Neural progenitor cell (in vitro differentiated cells): ENCODE data around the gene PFKFB4. TPM values are rescaled to one million over a fixed set of nuclear protein-coding genes. Genes with fewer than 3 reads are reported as not detected.

Experiments
- DNase-seq: peaks from one replicate; pipeline ENCODE4 v3.0.0-alpha.2; 2016; ENCODE audit warnings: low spot score
- H2AFZ ChIP-seq: fragments of 200-600 bp; sonication (generic); replicated peaks from 2 replicates; pipeline ENCODE4 v1.6.1; 2016; ENCODE audit warnings: antibody characterized with exemption
- H3F3A ChIP-seq: fragments of 200-600 bp; sonication (generic); 2 replicates; pipeline ENCODE4 v1.6.1; 2016; ENCODE audit warnings: antibody characterized with exemption, low read depth
- H3K27ac ChIP-seq: fragments of 200-600 bp; sonication (generic); 2 replicates; pipeline ENCODE4 v1.5.1; 2016; ENCODE audit warnings: mild to moderate bottlenecking
- H3K27me3 ChIP-seq: fragments of 200-600 bp; sonication (generic); 2 replicates; pipeline ENCODE4 v1.6.1; 2016; ENCODE audit warnings: mild to moderate bottlenecking, moderate library complexity
- H3K36me3 ChIP-seq: fragments of 200-600 bp; sonication (generic); 2 replicates; pipeline ENCODE4 v1.5.1; 2016
- H3K4me1 ChIP-seq: fragments of 200-600 bp; sonication (generic); 2 replicates; pipeline ENCODE4 v1.6.1; 2016; ENCODE audit warnings: mixed run types
- H3K4me2 ChIP-seq: fragments of 200-600 bp; sonication (generic); 2 replicates; pipeline ENCODE4 v1.6.1; 2016
- H3K4me3 ChIP-seq: fragments of 200-600 bp; sonication (generic); 2 replicates; pipeline ENCODE4 v1.5.1; 2016
- H3K79me2 ChIP-seq: fragments of 200-600 bp; sonication (generic); 2 replicates; pipeline ENCODE4 v1.6.1; 2016; ENCODE audit warnings: low read depth
- H3K9ac ChIP-seq: fragments of 200-600 bp; sonication (generic); 2 replicates; pipeline ENCODE4 v1.6.1; 2016
- H3K9me3 ChIP-seq: fragments of 200-600 bp; sonication (generic); 2 replicates; pipeline ENCODE4 v1.5.1; 2016; ENCODE audit warnings: low read depth
- H4K20me1 ChIP-seq: fragments of 200-600 bp; sonication (generic); 2 replicates; pipeline ENCODE4 v1.6.1; 2016; ENCODE audit warnings: low read depth
- H3K27ac Mint-ChIP-seq: 3 replicates; pipeline ENCODE4 v1.8.0; 2021; ENCODE audit warnings: mixed read lengths
- H3K27me3 Mint-ChIP-seq: 2 replicates; pipeline ENCODE4 v1.8.0; 2022; ENCODE audit warnings: low read depth, mild to moderate bottlenecking, inconsistent platforms, moderate library complexity, mixed read lengths; ENCODE audit not compliant: insufficient read depth
- H3K36me3 Mint-ChIP-seq: 3 replicates; pipeline ENCODE4 v1.8.0; 2021; ENCODE audit warnings: mixed read lengths
- H3K4me1 Mint-ChIP-seq: 3 replicates; pipeline ENCODE4 v1.8.0; 2021; ENCODE audit warnings: mixed read lengths
- H3K4me3 Mint-ChIP-seq: 3 replicates; pipeline ENCODE4 v1.8.0; 2021; ENCODE audit warnings: mild to moderate bottlenecking, moderate library complexity, mixed read lengths
- H3K9me3 Mint-ChIP-seq: 3 replicates; pipeline ENCODE4 v1.8.0; 2020; ENCODE audit warnings: mixed read lengths
- EZH2 ChIP-seq: fragments of 200-600 bp; sonication (generic); IDR thresholded peaks from 2 replicates; pipeline ENCODE4 v1.6.1; 2017; ENCODE audit warnings: antibody characterized with exemption, mild to moderate bottlenecking, moderate library complexity
- EZH2phosphoT487 ChIP-seq: fragments of 200-600 bp; sonication (generic); IDR thresholded peaks from 2 replicates; pipeline ENCODE4 v1.6.1; 2017; ENCODE audit warnings: antibody characterized with exemption
- total RNA-seq: library from RNA; depleted of rRNA; stranded (reverse); fragments of >200 nt; gene quantifications from 2 replicates; pipeline ENCODE4 v1.2.3, GENCODE V29; 2015; ENCODE audit warnings: low replicate concordance
- TF ChIP-seq, protein P1 (sequence below): fragments of 200-600 bp; sonication (generic); IDR thresholded peaks from 2 replicates; pipeline ENCODE4 v1.5.1; 2017; ENCODE audit warnings: antibody characterized with exemption, mild to moderate bottlenecking

The PFKFB4 gene
- total RNA-seq, 1 donor from 2014 or later = 59.5 TPM

GRCh38 chr3:48514431-48515227 lies 42.0 kb downstream of the PFKFB4 start:
- no peaks in the 10 kb centered on the region for H3K79me2 ChIP-seq
- Mint-ChIP-seq H3K4me1 (peaks cover 2% of the 10 kb centered on the region), H3K36me3 (no peaks in the 10 kb centered on the region), H3K4me3 (no peak overlapping the region), H3K9me3 (no peaks in the 10 kb centered on the region), H3K27me3 (peaks cover 3% of the 10 kb centered on the region), H3K27ac (no peak overlapping the region)
- H3F3A ChIP-seq = peaks cover 7% of the 10 kb centered on the region
- no peak overlapping the region for H3K4me3 ChIP-seq
- no peak for DNase-seq
- no peaks in the 10 kb centered on the region for H3K27me3 ChIP-seq
- H4K20me1 ChIP-seq = no peaks in the 10 kb centered on the region
- TF ChIP-seq EZH2 = no peak
- TF ChIP-seq EZH2phosphoT487 = no peak
- H3K9me3 ChIP-seq = no peaks in the 10 kb centered on the region
- H3K9ac ChIP-seq = no peak overlapping the region
- no peak overlapping the region for H3K27ac ChIP-seq
- no peak overlapping the region for H3K4me2 ChIP-seq
- no peaks in the 10 kb centered on the region for H3K4me1 ChIP-seq
- no peaks in the 10 kb centered on the region for H3K36me3 ChIP-seq
- no peak overlapping the region for H2AFZ ChIP-seq

GRCh38 chr3:48511551-48511950 lies 45.1 kb downstream of the PFKFB4 start:
- no peaks in the 10 kb centered on the region for H4K20me1 ChIP-seq
- no peaks in the 10 kb centered on the region for H3K36me3 ChIP-seq
- no peak for DNase-seq
- no peak for TF ChIP-seq EZH2
- TF ChIP-seq EZH2phosphoT487 = no peak
- TF ChIP-seq, protein P1, sequence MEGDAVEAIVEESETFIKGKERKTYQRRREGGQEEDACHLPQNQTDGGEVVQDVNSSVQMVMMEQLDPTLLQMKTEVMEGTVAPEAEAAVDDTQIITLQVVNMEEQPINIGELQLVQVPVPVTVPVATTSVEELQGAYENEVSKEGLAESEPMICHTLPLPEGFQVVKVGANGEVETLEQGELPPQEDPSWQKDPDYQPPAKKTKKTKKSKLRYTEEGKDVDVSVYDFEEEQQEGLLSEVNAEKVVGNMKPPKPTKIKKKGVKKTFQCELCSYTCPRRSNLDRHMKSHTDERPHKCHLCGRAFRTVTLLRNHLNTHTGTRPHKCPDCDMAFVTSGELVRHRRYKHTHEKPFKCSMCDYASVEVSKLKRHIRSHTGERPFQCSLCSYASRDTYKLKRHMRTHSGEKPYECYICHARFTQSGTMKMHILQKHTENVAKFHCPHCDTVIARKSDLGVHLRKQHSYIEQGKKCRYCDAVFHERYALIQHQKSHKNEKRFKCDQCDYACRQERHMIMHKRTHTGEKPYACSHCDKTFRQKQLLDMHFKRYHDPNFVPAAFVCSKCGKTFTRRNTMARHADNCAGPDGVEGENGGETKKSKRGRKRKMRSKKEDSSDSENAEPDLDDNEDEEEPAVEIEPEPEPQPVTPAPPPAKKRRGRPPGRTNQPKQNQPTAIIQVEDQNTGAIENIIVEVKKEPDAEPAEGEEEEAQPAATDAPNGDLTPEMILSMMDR = no peak
- H3K9ac ChIP-seq = no peak overlapping the region
- H3K4me3 ChIP-seq = no peak overlapping the region
- H3K9me3 Mint-ChIP-seq = no peaks in the 10 kb centered on the region
- H3K4me1 ChIP-seq = peaks cover 6% of the 10 kb centered on the region
- H3F3A ChIP-seq = peaks cover 16% of the 10 kb centered on the region
- no peaks in the 10 kb centered on the region for H3K9me3 ChIP-seq
- H3K27me3 ChIP-seq = no peaks in the 10 kb centered on the region
- H3K27ac ChIP-seq = no peak overlapping the region
- H3K79me2 ChIP-seq = no peaks in the 10 kb centered on the region
- H3K4me1 Mint-ChIP-seq = peaks cover 12% of the 10 kb centered on the region
- H3K36me3 Mint-ChIP-seq = no peaks in the 10 kb centered on the region
- no peak overlapping the region for H3K4me3 Mint-ChIP-seq
- H3K27me3 Mint-ChIP-seq = peaks cover 10% of the 10 kb centered on the region
- H3K4me2 ChIP-seq = no peak overlapping the region
- no peak overlapping the region for H3K27ac Mint-ChIP-seq
- H2AFZ ChIP-seq = no peak overlapping the region

GRCh38 chr3:48507256-48508061 lies 49.1 kb downstream of the PFKFB4 start:
- Mint-ChIP-seq H3K27me3 (peaks cover 14% of the 10 kb centered on the region), H3K4me3 (no peak overlapping the region), H3K9me3 (no peaks in the 10 kb centered on the region), H3K36me3 (no peaks in the 10 kb centered on the region), H3K4me1 (peaks cover 34% of the 10 kb centered on the region), H3K27ac (peak overlapping the region; percentile 57)
- no peak for TF ChIP-seq EZH2phosphoT487
- TF ChIP-seq EZH2 = no peak
- TF ChIP-seq, protein P1 = peak; percentile 64
- no peak overlapping the region for H3K27ac ChIP-seq
- H3K4me3 ChIP-seq = no peak overlapping the region
- peak; percentile 85 for DNase-seq
- H3K9me3 ChIP-seq = no peaks in the 10 kb centered on the region
- no peaks in the 10 kb centered on the region for H3K36me3 ChIP-seq
- H3K4me2 ChIP-seq = no peak overlapping the region
- H3K27me3 ChIP-seq = no peaks in the 10 kb centered on the region
- H3K4me1 ChIP-seq = peaks cover 14% of the 10 kb centered on the region
- peaks cover 3% of the 10 kb centered on the region for H3K79me2 ChIP-seq
- H3K9ac ChIP-seq = no peak overlapping the region
- peaks cover 26% of the 10 kb centered on the region for H3F3A ChIP-seq
- H4K20me1 ChIP-seq = no peaks in the 10 kb centered on the region
- no peak overlapping the region for H2AFZ ChIP-seq
